ENCODE measurements around the gene MRPL58.

GRCh38 chr17:74986206-74986576 is 26.3 kb upstream of the MRPL58 start:
- no peak for TF ChIP-seq POLR2A (IDR thresholded peaks at IDR 0.05)
- TF ChIP-seq CTCF (IDR thresholded peaks at IDR 0.05) = no peak
